Stimulated activated CD8-positive, alpha-beta memory T cell treated with anti-CD3 and anti-CD28 coated beads, Interleukin-2, amount 100 ng/mL, for 1 hour (primary cell): Measurements from ENCODE around the gene MYL12B.
"Not testable (repeated sequence)": the region's sequence is repeated elsewhere in the genome, so short reads cannot be mapped to it uniquely, and the experiment has no call there.

Experiments
- DNase-seq, 2 donors: peaks; one replicate each; pipeline ENCODE4 v3.0.0-alpha.2; 2020; ENCODE audit warnings: low read depth in 2 of 2

MYL12B gene

DNA sequence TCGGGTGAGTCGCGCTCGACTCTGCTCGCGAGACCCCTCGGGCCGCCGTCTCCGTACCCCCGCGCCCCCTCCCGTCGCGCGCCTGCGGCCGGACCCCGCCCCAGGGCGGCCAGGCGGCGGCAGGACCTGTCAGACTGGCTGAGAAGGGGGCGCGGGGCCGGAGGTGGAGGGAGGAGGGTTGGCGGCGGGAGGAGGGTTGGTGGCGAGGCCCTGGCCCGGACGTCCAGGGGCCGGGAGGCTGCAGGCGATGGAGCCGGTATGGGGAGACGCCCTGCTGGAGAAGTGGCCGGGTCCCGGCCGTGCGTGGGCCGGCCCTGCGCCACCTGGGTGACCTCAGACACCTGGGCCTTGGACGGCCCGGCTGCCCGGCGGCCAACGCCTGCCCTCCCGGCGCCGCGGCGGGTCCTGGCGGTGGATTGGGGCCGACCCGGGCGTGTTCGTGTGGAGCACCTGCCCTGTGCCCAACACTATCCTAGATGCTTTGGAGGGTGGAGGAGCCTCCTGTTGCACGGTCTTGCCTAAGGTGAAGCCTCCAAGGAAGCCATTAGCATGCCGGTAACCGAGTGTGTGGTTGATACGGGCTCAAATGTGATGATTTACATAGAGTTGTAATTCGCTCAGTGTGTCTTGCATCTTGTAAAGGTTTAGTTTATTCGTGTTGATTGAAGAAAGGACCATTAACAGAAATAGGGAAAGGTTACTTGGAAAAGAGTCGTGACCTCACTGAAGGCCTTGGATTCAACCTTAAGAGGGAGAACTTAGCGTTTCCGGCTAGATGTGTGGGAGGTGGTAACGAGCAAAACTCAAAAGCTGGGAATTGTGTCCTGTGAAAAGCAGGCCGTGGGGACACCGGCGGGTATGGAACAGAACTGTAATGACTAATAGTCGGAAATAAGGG, 550 bp downstream of the MYL12B start:
- DNase-seq: no peak

DNA sequence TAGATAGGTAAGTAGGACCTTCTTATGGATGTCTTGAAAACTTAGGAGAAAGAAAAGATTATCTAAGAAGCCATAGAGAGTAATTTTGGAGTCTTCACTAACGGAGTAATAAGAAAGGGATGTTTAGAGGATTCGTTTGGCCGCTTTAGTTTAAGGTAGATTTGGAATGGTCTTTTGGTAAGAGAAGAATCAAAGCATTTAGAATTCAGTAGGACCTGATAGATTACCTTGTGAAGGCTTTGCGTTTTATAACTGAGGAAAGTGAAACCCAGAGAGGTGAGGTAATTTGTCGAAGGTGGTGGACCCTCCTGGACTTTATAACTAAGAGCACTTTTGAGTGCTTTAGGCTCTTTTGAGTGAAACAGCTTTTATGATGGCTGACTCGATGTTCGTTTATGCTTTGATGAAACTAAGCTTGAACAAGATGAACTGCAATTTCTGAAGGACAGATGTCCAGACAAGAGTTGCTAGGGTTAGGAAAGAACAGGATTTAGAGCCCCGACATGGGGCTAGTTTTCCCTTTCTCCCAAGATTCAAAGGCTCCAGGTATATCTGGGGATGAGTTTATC, 1.3 kb downstream of the MYL12B start:
- DNase-seq: no peak

- DNase-seq: no peak
Observed at GRCh38 chr18:3264362-3264761, 2.4 kb downstream of the MYL12B start.

GRCh38 chr18:3265564-3266033, 3.7 kb downstream of the MYL12B start:
- DNase-seq: no peak

- no peak for DNase-seq
Observed at GRCh38 chr18:3266062-3266608, 4.2 kb downstream of the MYL12B start.

DNA sequence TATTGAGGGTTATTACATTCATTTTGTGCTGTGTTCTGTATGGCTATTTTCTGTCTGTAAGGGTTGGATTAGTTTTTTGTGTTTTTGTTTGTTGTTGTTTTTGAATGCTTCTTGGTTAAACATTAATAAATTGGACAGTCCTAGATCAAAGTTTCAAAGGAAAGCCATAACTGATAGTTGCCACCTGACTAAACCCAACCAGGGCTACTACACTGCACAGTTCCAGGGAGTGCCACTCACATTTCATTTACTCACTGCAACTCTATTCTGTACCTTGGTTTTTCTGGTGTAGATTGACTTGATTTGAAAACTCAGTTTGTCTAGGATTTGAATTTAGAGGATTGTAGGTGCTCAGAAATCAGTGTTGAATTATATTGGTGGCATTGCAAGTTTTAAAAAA, 6.4 kb downstream of the MYL12B start:
- DNase-seq: no peak

DNA sequence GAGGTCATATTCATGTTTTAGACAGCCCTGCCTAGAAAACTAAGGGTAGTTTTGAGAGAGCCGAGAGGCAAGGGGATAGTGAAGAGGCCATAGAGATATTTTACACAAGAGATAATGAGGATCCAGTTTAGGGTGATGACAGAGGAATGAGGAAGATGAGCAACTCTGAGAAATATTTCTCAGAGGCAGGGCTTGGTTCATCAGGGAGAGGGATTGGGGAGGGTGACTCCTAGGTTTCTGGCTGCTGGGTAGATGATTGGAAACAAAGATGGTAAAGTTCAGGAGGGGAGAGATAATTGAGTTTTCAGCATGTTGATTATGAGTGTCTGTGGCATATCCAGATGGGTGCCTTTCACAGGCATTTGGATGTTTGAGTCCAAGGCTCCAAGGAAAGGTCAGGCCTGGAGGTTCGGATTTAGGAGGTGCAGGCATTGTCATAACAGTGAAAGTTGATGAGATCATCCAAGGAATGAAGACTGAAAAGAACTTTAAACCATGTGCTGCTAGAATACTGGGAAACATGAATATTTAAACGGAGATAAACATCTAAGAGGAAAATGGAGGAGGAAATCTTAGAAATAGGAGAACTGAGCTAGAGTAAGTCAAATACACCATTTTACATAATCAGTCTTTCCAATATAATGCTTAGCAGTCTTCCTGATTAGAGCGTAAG, 7.4 kb downstream of the MYL12B start:
- no peak for DNase-seq

- DNase-seq: no peak
Observed at GRCh38 chr18:3269914-3270299, 8.0 kb downstream of the MYL12B start.

DNA sequence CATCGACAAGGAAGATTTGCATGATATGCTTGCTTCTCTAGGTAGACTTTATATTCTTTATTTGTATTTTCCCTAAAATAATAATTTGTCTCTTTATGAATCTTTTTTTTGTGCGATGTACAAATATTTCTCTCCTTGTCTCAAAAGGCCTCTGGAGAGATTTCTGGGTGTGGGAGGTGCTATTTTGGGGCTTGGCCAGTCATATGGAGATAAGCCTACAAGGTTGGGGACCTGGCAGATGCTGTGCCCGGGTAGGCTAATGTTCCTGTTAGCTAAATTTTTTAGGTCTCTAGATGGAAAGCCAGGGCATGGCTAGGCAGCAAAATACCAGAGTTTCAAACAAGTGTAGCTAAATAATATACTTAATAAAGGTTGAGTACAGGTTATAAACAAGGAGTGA, 11.1 kb downstream of the MYL12B start:
- DNase-seq: no peak

GRCh38 chr18:3277643-3278213, 15.8 kb downstream of the MYL12B start:
- DNase-seq: not testable (repeated sequence)

- no peak for DNase-seq
Observed at GRCh38 chr18:3279201-3280185, 17.6 kb downstream of the MYL12B start.

GRCh38 chr18:3281456-3282400, 19.8 kb downstream of the MYL12B start:
- no peak for DNase-seq

DNA sequence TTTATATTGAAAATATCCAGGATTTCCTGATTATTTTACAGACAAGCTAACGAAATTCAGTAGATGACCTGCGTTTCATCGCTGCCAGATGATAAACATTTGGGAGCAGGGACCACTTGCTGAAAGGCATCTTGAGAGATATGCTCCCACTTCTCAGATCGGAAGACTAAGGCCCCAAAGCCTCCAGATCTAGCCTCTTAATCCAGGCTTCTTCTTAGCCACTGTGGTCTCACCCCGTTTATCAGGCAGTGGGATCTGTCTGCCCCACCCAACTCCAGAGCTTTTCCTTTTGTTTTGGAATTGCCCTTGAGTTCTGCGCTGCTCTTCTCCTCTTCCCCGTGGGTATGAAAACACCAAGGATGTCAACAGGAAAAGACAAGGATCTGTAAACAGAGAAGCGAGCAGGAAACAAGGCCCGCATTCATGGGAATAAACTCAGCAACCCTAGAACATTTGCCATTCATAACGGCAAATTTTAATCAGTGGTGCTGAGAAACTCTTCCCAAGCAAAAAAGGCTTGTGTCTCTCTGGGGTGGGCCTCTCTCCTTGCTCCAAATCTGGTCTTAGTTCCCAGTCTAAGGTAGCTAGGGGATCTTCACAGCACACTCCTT, 21.4 kb downstream of the MYL12B start:
- no peak for DNase-seq

DNA sequence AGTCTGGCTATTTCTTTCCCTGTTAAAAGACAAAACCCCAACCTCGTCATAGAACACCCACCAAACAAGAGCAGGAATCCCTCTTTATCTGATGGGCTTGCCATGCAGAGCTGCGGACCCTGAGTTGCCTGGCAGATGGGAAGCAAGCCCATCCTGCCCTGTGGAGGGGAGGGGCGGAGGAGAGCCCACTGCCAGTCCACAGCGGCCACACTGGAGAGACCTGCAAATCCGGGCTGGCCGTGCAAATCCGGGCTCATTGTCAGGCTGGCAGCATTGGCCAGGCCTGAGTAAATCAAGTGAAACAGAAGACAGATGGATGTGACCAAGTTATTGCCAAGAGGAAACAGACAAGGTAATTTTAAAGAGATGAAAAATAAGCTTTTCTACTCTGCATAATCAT, 22.0 kb downstream of the MYL12B start:
- no peak for DNase-seq

- DNase-seq: no peak
Observed at GRCh38 chr18:3284501-3284900, 22.6 kb downstream of the MYL12B start.

GRCh38 chr18:3286159-3286558, 24.2 kb downstream of the MYL12B start:
- no peak for DNase-seq

- no peak for DNase-seq
Observed at GRCh38 chr18:3293196-3293951, 31.4 kb downstream of the MYL12B start.

DNA sequence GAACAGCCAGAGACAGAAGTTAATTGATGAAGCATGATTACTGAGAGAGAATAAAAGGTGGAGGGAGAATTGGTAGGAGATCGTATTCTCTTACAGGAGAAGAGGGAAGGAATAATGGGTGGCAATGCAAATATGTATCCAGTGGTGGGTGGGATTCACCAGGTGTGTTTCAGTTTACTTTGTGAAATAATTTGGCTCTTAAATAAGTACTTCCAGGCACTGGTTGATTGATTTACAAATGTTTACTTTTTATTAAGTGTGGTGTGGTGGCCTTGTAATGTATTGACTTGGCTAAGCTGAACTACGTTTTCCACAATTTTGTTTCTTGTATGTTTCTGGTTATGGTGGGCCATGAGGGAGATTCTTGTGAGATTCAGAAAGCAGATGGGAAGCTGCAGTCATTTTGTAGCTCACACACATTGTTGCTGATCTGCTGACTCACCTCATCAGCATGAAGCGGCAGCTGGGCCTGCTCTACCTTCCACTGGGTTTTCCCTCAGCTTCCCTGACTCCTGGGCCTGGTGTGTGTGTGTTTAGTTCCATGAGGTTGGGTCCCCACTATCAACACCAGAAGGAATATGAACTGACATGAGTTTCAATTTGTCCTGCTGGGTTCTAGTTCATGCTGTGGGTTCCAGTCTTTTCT, 32.6 kb downstream of the MYL12B start:
- DNase-seq: no peak
